Dermis blood vessel endothelial cell (primary cell): ENCODE results near the gene GPR107. TPM values are rescaled to one million over a fixed set of nuclear protein-coding genes. Genes with fewer than 3 reads are reported as not detected.
A peak's percentile ranks its signal among the peaks of the same experiment; 100 is the strongest.

Source experiments
- DNase-seq: peaks from one replicate; pipeline ENCODE4 v3.0.0; 2010
- total RNA-seq: library from RNA; depleted of rRNA; stranded (reverse); fragments of >200 nt; gene quantifications from 2 replicates; pipeline ENCODE4 v1.2.3, GENCODE V29; 2014

The GPR107 gene
- total RNA-seq, 1 donor from 2014 or later = 29.3 TPM

- peak; percentile 27 for DNase-seq
Measured at GRCh38 chr9:130186839-130187522, 133.3 kb downstream of the GPR107 start.

- DNase-seq = no peak
Measured at GRCh38 chr9:130187523-130187846, 133.8 kb downstream of the GPR107 start.

- DNase-seq = no peak
Measured at GRCh38 chr9:130188860-130189481, 135.3 kb downstream of the GPR107 start.

Other genes with a start within 250 kb of the GPR107 start
- 38.0 and 38.8 TPM in 2 replicates for gene TOR1A, start 229.8 kb upstream of the GPR107 start, total RNA-seq
- 37.4 and 49.5 TPM in 2 replicates for gene C9orf78, start 218.6 kb upstream of the GPR107 start, total RNA-seq
- gene USP20, start 218.4 kb upstream of the GPR107 start, total RNA-seq = 8.7 and 11.2 TPM in 2 replicates
- gene FNBP1, start 10.7 kb upstream of the GPR107 start, total RNA-seq = 49.5 and 82.3 TPM in 2 replicates
- 8.2 and 12.3 TPM in 2 replicates for gene NCS1, start 118.5 kb downstream of the GPR107 start, total RNA-seq
- gene HMCN2, start 211.9 kb downstream of the GPR107 start, total RNA-seq = under 0.01 and 1.0 TPM in 2 replicates